MCF 10A (cell line): ENCODE data around the gene GLIS1. TPM values are rescaled to one million over a fixed set of nuclear protein-coding genes. Genes with fewer than 3 reads are reported as not detected.

Experiments used
- BruUV-seq: library from RNA; stranded (reverse); fragments of 400-500 nt; replicated peaks from 2 replicates; lab custom pipeline; 2021; lab: Mats Ljungman, UMichigan
- CTCF ChIA-PET: fragments of 300-600 bp; sonication (Branson Sonifier 250); formaldehyde crosslinking; extraction: SDS; loops from one replicate; lab custom pipeline; 2021; ENCODE audit warnings: antibody characterized with exemption, inconsistent platforms; lab: Yijun Ruan, JAX
- POLR2A ChIA-PET: fragments of 300-600, 350-650 bp; sonication (Branson Sonifier 250); formaldehyde crosslinking; extraction: SDS; loops from one replicate; lab custom pipeline; 2020; ENCODE audit warnings: antibody characterized with exemption, inconsistent platforms; lab: Yijun Ruan, JAX
- DNase-seq: peaks from one replicate; pipeline ENCODE4 v3.0.0-alpha.2; 2018; ENCODE audit not compliant: unreplicated experiment
- H3K27ac Mint-ChIP-seq: one replicate; pipeline ENCODE4 v1.8.0; 2022; ENCODE audit warnings: mild to moderate bottlenecking, low read depth, mixed read lengths; ENCODE audit not compliant: unreplicated experiment
- H3K27me3 Mint-ChIP-seq: one replicate; pipeline ENCODE4 v1.8.0; 2022; ENCODE audit warnings: mixed read lengths; ENCODE audit not compliant: insufficient read depth, unreplicated experiment
- H3K36me3 Mint-ChIP-seq: one replicate; pipeline ENCODE4 v1.8.0; 2022; ENCODE audit warnings: mild to moderate bottlenecking, moderate library complexity, mixed read lengths; ENCODE audit not compliant: insufficient read depth, unreplicated experiment
- H3K4me1 Mint-ChIP-seq: one replicate; pipeline ENCODE4 v1.8.0; 2022; ENCODE audit warnings: mixed read lengths; ENCODE audit not compliant: insufficient read depth, unreplicated experiment
- H3K4me3 Mint-ChIP-seq: one replicate; pipeline ENCODE4 v1.8.0; 2022; ENCODE audit warnings: mild to moderate bottlenecking, moderate library complexity, mixed read lengths; ENCODE audit not compliant: unreplicated experiment
- H3K9me3 Mint-ChIP-seq: one replicate; pipeline ENCODE4 v1.8.0; 2022; ENCODE audit warnings: mixed read lengths; ENCODE audit not compliant: unreplicated experiment
- intact Hi-C: fragments of 100-400 bp; cut with micrococcal nuclease; formaldehyde crosslinking; loops from 2 replicates; pipeline ENCODE4 v1.14.1; 2022
- total RNA-seq: library from RNA; stranded (reverse); gene quantifications from 2 replicates; pipeline ENCODE4 v1.2.3, GENCODE V29; 2022
- TF ChIP-seq, protein P1 (sequence below): fragments of 200-600 bp; IDR thresholded peaks from one replicate; pipeline ENCODE4 v1.8.0; 2022; ENCODE audit warnings: antibody characterized with exemption, mild to moderate bottlenecking; ENCODE audit not compliant: unreplicated experiment

Gene GLIS1
- total RNA-seq, 1 experiment from 2014 or later = 0.93 TPM

DNA sequence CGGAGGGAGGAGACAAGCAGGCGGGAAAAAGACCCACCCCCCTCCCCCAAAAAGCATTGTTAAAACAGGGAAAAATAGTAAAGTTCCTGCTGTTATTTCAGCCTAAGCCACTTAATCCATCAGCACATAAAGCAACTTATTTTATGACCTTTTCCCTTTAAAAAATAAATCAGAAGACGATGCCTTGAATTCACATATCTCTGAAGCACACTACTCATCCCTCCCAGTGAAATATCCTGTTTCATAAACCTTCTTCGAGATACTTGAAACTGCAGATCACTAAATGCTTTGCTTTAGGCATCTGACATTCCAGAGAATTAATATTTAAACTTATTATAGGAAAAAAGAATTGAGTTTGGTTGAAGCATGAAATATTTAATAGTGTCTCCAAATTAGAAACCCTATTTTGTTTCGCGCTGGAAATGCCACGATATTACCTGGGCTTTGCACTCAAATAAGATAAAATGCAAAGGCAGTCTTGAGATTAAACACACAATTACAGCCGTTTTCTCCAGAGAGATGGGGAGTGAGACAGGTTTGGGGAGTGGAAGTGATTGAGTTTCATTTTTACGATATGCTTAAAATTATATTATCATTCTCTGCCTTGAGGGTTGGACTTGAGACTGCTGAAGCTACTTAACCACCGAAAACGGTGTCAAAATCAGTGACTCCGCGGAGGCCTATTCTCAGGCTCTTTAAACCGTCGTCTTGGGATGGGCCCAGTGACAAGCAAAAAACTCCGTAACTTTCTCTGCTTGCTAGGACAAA, 9.3 kb downstream of the GLIS1 start:
- TF ChIP-seq, protein P1, sequence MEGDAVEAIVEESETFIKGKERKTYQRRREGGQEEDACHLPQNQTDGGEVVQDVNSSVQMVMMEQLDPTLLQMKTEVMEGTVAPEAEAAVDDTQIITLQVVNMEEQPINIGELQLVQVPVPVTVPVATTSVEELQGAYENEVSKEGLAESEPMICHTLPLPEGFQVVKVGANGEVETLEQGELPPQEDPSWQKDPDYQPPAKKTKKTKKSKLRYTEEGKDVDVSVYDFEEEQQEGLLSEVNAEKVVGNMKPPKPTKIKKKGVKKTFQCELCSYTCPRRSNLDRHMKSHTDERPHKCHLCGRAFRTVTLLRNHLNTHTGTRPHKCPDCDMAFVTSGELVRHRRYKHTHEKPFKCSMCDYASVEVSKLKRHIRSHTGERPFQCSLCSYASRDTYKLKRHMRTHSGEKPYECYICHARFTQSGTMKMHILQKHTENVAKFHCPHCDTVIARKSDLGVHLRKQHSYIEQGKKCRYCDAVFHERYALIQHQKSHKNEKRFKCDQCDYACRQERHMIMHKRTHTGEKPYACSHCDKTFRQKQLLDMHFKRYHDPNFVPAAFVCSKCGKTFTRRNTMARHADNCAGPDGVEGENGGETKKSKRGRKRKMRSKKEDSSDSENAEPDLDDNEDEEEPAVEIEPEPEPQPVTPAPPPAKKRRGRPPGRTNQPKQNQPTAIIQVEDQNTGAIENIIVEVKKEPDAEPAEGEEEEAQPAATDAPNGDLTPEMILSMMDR = no peak
- ChIA-PET POLR2A (no interaction called here), CTCF (no interaction called here)
- no peak for DNase-seq
- BruUV-seq = no TSS peak
- Mint-ChIP-seq H3K27me3 (no peaks in the 10 kb centered on the region), H3K27ac (no peak overlapping the region), H3K9me3 (no peaks in the 10 kb centered on the region), H3K4me3 (no peak overlapping the region), H3K36me3 (peaks cover 4% of the 10 kb centered on the region), H3K4me1 (peaks cover 21% of the 10 kb centered on the region)
- intact Hi-C loops = no loop called here

DNA sequence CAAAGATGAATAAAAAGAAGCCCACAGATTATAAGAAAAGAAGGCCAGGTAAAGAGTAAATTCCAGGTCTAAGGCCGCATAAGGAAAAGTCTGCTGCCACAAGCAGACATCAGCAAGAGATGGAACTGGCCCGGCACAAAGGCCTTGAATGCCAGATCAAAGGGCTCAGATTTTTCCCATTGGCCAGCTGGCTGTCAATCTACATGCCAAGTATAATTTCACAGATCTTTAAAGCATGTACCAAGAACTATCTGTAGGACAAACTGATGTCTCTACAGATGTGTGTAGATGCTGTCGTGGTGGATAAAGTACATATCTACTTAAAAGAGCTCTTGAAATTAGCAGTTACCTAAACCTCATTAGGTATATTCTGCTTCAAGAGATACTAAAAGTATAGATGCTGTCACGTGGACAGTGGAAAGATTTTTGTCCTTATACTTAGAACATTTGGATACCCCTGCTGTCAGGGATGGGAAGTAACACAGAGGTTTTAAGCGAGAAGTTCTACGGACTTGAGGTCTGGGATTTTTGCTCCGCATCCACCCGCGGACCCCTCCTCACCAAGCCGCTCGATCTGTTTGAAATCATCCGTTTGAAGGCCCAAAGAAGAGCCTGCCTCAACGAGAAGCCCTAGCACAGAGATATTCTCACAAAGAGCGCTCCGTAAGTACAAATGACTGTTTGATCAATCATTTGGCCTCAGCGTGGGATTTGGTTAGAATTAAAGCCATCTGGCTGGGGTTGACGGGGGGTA, 10.1 kb downstream of the GLIS1 start:
- no peak for DNase-seq
- Mint-ChIP-seq H3K9me3 (no peaks in the 10 kb centered on the region), H3K36me3 (no peaks in the 10 kb centered on the region), H3K4me1 (peaks cover 13% of the 10 kb centered on the region), H3K27me3 (no peaks in the 10 kb centered on the region), H3K27ac (no peak overlapping the region), H3K4me3 (no peak overlapping the region)
- intact Hi-C loops = no loop called here
- no TSS peak for BruUV-seq
- POLR2A ChIA-PET = no interaction called here
- CTCF ChIA-PET = interaction anchor here (0.6 kb wide), 1 partner anchor 744 kb away, joined by 3 read pairs; no protein-coding TSS in a partner anchor
- TF ChIP-seq, protein P1 = no peak

- DNase-seq = no peak
- BruUV-seq = no TSS peak
- Mint-ChIP-seq H3K4me1 (peaks cover 6% of the 10 kb centered on the region), H3K36me3 (no peaks in the 10 kb centered on the region), H3K9me3 (no peaks in the 10 kb centered on the region), H3K27ac (no peak overlapping the region), H3K4me3 (no peak overlapping the region), H3K27me3 (no peaks in the 10 kb centered on the region)
- TF ChIP-seq, protein P1 = no peak
- CTCF ChIA-PET = interaction anchor here (0.6 kb wide), 1 partner anchor 743 kb away, joined by 3 read pairs; no protein-coding TSS in a partner anchor
- POLR2A ChIA-PET = no interaction called here
- intact Hi-C loops = no loop called here
These were observed 10.8 kb downstream of the GLIS1 start for GRCh38 chr1:53728196-53728595.

DNA sequence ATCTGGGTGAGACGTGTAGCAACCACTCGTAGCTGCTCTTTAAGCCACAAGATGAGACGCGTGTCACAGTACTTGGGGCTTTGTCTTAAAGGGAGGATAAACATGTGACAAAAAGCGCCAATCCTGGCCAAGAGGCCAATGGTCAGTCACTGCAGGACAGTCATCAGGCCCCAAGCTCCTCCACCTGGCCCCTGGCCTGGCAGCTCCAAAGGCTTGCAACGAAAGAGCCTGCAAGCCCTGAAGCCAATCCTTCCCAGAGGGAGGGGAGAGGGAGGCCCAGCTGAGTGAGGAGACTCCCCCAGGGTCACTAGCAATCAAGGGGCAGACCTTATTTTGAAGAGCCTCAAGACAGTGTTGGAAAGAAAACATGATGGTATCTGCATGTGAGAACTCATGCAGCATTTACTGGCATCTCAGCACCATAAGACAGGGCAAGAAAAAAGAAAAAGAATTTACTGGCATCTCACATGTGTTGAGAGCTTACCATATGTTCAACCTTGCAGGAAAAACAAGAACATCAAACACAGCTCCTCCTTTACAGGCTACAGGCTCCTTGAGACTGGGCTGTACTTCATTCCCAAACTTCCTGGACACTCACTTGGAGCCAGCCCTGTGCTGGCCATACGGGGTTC, 11.4 kb downstream of the GLIS1 start:
- Mint-ChIP-seq H3K4me1 (peaks cover under 1% of the 10 kb centered on the region), H3K9me3 (no peaks in the 10 kb centered on the region), H3K4me3 (no peak overlapping the region), H3K36me3 (no peaks in the 10 kb centered on the region), H3K27me3 (no peaks in the 10 kb centered on the region), H3K27ac (no peak overlapping the region)
- CTCF ChIA-PET = interaction anchor here (0.6 to 0.8 kb wide), 2 partner anchors 19 to 45 kb away, joined by 3 read pairs; no protein-coding TSS in a partner anchor
- BruUV-seq = no TSS peak
- TF ChIP-seq, protein P1 = no peak
- intact Hi-C loops = no loop called here
- DNase-seq = no peak
- POLR2A ChIA-PET = no interaction called here
